ENCODE measurements around the gene SLC6A11.

The SLC6A11 gene

DNA sequence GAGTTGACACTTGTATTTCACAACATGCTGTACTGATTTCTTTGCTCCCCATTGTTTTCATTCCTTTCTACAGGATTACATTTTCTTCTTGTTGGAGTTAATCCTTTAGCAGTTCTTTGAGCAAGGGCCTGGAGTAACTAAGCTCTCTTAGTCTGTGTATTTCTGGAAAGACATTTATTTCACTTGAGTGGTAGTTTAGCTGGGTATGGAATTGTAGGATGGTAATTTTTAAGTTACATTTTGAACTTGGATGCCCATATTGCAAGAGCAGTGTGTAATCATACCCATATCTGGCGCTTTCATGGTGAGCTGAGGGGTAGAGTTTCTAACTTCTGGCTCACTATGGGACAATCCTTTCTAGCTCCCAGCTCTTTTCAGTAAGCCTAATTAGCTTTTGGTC, 74.6 kb downstream of the SLC6A11 start:
- DNase-seq = no peak

- no peak for DNase-seq
Observed at GRCh38 chr3:10892622-10893021, 76.6 kb downstream of the SLC6A11 start.

- DNase-seq = no peak
Observed at GRCh38 chr3:10901296-10901945, 85.4 kb downstream of the SLC6A11 start.

DNA sequence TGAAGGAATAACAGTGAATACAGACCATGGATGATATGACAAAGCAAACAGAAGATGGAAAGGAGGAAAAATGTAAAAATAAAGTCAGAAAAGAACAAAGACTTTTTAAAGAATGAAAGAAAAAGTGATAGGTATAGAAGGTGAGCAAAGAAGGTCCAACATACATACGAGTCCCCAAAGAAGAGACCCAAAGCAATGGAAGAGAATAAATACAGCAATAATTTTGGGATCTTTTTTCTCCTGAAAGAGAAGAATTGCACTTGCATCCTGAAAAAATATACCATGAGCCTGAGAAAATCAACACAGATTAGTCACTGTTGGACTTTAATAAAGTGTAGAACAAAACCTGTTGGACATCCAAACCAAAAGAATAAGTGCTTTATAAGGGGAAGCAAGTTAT, 91.2 kb downstream of the SLC6A11 start:
- no peak for DNase-seq

- no peak for DNase-seq
Observed at GRCh38 chr3:10910367-10910766, 94.3 kb downstream of the SLC6A11 start.

- no peak for DNase-seq
Observed at GRCh38 chr3:10911350-10912002, 95.4 kb downstream of the SLC6A11 start.

GRCh38 chr3:10912786-10913185, 96.8 kb downstream of the SLC6A11 start:
- DNase-seq = no peak

DNA sequence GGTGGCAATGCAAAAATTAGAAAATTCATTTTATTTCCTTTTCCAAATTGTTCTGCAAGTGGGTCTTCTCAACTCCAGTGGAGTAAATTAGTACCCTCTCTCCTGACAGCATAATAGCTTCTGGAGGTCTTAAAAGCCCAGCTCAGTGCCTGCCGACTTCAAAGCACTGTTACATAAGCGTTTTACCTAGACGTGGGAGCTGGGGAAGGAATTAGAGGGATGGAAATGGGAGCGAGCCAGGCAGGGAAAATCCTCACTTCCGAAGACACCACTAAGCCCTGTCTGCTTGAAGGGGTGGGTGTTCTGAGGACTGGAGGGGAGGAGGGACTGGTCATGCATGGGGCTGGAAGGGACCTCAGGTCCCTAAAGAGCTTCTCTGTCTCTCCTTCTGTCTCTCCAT, 99.3 kb downstream of the SLC6A11 start:
- DNase-seq = no peak

DNA sequence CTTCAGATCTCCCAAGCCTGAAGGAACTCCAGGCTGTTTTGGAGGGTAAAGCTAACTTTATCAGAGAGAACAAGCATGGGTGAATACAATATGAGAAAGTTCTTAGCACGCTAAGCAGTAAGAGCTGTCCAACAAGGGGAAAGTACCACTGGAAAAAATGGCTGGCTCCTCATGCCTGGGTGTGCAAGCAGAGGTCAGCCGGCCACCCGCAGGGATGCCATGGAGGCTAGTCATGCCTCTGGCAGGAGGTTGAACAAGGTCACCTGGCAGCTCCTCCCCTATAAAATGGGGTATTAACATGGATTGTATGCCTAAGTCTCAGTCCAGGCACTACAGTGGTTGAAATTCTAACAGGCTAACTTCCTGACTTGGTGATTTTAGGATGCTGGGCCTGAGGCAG, 101.1 kb downstream of the SLC6A11 start:
- DNase-seq = no peak

GRCh38 chr3:10918011-10918410, 102.0 kb downstream of the SLC6A11 start:
- DNase-seq = no peak

DNA sequence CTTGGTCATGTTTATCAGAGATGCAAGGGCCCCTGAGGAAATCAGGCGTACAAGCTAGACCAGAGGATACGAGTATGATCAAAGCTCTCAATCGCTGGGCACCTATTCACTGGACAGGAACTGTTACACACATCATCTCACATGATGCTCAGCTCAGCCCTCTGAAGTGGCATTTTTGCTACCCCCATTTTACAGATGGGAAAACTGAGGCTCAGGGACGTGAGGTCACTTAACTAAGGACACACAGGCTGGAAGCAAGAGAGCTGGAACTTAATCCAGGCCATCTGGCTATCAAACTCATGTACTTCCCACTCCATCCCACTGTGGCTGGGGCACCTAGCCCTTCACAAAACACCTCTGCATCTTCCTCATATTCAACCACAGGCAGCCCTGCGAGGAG, 103.6 kb downstream of the SLC6A11 start:
- no peak for DNase-seq

DNA sequence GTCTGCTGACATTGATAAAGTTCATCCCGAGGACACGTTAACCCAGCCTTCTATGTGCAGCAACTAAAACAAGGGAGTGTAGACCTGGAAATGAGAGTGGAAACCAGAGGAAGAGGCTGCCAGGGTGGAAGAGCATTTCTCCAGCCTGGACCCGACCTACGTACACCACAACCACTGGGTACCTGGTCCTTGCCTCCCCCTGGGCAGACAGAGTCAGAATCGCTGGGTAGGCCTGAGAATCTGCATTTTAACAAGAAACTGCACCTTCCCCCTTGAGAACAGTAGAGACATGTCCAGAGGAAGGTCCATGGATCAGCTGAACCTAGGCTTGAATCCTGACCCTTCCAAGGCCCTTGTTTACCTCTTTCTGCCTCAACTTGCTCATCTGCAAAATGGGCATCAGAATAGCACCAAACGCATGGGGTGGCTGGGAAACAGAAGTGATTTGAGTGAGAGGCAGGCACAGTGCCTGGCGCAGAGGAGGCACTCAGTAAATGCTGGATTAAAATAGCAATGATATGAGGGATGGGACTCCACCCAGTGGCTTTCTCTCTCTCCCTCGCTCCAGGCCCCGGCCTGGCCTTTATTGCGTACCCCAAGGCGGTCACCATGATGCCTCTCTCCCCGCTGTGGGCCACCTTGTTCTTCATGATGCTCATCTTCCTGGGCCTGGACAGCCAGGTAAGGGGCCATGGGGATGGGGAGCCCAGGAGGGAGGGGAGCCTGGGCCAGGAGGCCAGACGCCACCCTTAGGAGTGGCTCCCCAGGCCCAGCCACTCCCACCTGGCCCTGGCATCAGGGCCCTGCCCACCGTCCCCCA, 109.6 kb downstream of the SLC6A11 start:
- DNase-seq = no peak

- no peak for DNase-seq
Observed at GRCh38 chr3:10926256-10926810, 110.3 kb downstream of the SLC6A11 start.

DNA sequence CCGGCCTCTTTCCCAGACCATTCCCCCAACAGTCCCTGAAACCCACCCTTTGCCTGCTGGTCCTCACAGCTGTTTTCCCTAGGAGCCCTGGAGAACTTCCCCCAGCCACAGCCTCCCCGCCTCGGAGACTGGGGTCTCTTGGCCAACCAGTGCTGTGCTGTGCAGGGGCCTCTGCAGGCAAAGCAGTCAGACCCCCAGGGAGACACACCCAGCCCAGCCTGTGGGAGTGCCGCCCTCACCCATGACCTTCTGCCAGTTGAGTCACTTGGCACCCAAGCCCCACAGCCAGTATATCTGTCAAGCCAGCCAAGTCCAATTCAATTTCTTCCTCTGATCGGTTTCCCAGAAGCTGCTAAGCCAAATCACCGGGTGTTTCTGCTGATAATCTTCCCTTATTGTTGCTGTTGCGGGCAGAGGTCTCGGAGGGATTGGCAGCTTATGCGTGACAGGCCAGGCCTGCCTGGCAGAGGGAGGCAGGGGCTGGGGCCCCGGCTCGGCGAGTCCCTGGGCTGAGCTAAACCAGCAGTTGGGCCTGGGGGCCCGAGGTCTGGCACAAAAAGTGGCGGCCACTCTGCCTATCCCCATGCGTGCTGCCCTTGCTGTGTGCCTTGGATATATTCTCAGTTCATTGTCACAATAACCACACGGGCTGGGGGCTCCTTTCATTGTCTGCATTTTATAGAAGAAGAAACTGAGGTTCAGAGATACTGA, 110.9 kb downstream of the SLC6A11 start:
- no peak for DNase-seq

GRCh38 chr3:10927551-10927950, 111.5 kb downstream of the SLC6A11 start:
- DNase-seq = no peak

GRCh38 chr3:10928407-10928960, 112.5 kb downstream of the SLC6A11 start:
- no peak for DNase-seq

DNA sequence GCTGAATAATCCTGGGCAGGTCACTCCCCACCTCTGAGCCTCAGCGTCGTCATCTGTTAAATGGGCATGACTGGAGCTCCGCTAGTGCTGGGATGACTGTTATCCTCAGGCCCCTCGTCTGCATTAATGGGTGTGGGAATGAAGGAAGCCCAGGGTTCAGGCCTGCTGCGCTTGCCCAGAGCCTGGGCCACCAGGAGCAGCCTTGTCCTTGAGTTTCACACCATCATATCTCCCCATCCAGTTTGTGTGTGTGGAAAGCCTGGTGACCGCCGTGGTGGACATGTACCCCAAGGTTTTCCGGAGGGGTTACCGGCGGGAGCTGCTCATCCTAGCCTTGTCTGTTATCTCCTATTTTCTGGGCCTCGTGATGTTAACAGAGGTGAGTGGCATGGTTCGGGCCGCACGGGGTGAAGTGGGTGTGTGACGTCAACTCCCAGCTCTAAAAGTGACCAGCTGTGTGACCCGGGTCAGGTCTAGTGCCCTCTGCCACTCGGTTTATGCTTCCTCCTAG, 113.0 kb downstream of the SLC6A11 start:
- no peak for DNase-seq

GRCh38 chr3:10929978-10930665, 114.1 kb downstream of the SLC6A11 start:
- no peak for DNase-seq

DNA sequence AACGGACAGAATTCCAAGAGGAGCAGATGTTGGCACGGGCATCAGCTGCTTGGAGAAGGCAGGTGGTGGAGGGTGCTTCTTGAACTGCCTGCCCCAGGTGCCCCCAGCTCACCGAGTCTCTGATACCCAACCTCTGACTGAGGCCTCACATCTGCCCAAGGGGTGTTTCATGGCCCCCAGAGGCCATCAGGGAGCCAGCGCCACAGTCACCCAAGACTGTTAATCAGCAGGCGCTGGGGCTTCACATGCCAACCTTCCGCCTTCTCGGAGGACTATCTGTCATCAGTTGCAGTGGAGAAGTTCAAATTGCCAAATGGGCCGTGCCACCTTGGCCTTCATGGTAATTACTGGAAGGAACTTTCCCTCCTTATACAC, 114.6 kb downstream of the SLC6A11 start:
- no peak for DNase-seq

DNA sequence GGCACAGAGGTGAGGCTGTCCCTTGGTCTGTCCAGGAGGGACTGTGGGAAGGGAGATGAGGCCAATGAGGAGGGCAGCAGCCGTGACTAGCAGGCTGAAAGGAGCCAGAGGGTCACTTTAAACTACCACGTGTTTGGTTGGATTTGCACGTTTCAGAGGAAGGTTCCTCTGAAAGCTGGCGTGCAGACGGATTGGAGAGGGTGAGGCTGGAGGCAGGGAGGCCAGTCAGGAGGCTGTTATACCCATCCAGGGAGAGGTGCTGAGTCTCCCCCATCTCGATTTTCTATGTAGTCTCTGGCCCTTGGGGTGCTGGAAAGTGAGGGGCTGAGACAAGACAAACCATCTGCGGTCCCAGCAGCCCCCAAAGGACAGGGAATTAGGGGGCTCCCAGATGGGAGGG, 116.6 kb downstream of the SLC6A11 start:
- DNase-seq = no peak

GRCh38 chr3:10933021-10933420, 117.0 kb downstream of the SLC6A11 start:
- no peak for DNase-seq

DNA sequence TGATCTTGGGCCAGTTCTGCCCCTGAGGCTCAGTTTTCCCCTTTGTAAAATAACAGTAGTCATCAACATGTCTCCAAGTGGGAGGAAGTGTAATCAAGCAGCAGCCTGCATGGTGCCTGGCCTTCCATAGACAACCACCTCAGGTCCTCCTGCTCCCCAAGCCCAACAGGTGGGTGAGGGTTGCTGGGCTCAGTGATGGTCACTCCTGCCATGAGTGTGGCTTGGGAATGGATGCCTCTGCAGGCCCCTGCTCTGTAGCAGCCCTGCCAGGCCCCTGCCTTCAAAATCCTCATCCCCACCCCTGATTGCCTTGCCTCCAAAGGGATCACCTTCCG, 117.4 kb downstream of the SLC6A11 start:
- DNase-seq = no peak

Data from activated CD8-positive, alpha-beta memory T cell treated with anti-CD3 and anti-CD28 coated beads, Interleukin-2, amount 50 U/mL, for 4 hours (primary cell).